ENCODE measurements around the gene SLC16A2.

GRCh38 chrX:74505437-74505836 is 84.1 kb downstream of the SLC16A2 start:
- no peak for TF ChIP-seq CTCF (IDR thresholded peaks at IDR 0.05; ENCODE audit: low read length)
- no peak for TF ChIP-seq EZH2 (optimal IDR thresholded peaks at IDR 0.05; ENCODE audit: low read depth, low read length)
- TF ChIP-seq EZH2phosphoT487 (IDR thresholded peaks at IDR 0.05; ENCODE audit: low read length), result no peak

All from MM.1S (cell line).